Uterus (tissue), 2 donors: ENCODE data around the gene PLCB3.
A peak's percentile ranks its signal among the peaks of the same experiment; 100 is the strongest.

Experiments
- POLR2A ChIP-seq, 2 donors: fragments of 450-650 bp; IDR thresholded peaks; one replicate each; pipeline ENCODE4 v1.6.1; 2016; ENCODE audit warnings: antibody characterized with exemption in 2 of 2, mild to moderate bottlenecking in 1 of 2, moderate library complexity in 1 of 2
- TF ChIP-seq, protein P1 (sequence below), 4 experiments: fragments of 200-600 bp in 2 of 4; fragments of 450-650 bp in 2 of 4; sonication (generic) in 2 of 4; IDR thresholded peaks; one replicate each; pipeline ENCODE4 v1.5.1; 2016 to 2019; ENCODE audit warnings: antibody characterized with exemption in 4 of 4, mild to moderate bottlenecking in 2 of 4, moderate library complexity in 1 of 4

DNA sequence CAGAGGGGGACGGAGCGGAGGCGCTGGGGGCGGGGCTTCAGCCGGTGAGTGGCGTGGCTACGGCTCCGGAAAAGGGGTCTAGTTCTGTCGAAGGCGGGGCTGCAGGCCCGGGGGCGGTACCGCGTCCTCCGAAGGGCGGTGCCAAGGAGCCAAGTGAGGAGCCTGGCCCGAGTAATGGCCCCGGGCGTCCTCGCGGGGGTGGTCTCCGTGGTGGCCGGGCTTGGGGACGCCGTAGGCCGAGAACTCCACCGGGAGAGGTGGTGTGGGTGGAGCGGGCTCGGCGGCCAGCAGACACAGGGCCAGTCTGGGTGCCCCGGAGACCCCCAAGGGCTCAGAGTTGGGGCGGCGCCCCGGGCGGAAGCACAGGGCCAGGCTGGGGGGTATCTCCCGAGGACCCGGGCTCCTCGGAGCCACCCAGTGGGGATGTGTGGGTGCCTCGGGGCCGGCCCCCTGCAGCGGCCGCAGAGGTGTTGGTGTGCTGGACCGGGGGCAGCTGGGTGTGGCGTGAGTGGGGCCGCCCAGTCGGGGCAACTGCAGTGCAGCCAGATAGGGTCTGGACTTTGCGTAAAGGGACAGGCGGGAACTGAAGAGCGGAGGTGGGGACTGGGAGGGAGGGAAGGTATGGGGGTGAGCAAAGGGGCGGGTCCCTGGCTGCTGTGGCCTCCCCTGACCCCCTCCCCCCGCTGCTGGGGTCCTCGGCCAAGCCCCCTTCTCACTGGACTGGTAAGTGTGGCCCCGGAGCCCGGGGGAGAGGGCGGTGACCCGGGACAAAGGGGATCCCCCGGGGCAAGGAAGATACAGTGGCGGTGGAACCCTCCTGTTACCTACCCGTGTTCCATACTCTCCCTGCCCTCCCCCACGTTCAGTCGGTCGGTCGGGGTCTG is 9.6 kb upstream of the PLCB3 start:
- TF ChIP-seq, protein P1, sequence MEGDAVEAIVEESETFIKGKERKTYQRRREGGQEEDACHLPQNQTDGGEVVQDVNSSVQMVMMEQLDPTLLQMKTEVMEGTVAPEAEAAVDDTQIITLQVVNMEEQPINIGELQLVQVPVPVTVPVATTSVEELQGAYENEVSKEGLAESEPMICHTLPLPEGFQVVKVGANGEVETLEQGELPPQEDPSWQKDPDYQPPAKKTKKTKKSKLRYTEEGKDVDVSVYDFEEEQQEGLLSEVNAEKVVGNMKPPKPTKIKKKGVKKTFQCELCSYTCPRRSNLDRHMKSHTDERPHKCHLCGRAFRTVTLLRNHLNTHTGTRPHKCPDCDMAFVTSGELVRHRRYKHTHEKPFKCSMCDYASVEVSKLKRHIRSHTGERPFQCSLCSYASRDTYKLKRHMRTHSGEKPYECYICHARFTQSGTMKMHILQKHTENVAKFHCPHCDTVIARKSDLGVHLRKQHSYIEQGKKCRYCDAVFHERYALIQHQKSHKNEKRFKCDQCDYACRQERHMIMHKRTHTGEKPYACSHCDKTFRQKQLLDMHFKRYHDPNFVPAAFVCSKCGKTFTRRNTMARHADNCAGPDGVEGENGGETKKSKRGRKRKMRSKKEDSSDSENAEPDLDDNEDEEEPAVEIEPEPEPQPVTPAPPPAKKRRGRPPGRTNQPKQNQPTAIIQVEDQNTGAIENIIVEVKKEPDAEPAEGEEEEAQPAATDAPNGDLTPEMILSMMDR (IDR thresholded peaks at IDR 0.05), result peak in 2 of 4 experiments; percentile 16 to 22
- TF ChIP-seq POLR2A (IDR thresholded peaks at IDR 0.05), result peak; percentile 53 to 71
